H9 (cell line): ENCODE results near the gene IL1RAPL2. TPM values are rescaled to one million over a fixed set of nuclear protein-coding genes. Genes with fewer than 3 reads are reported as not detected.

Experiments
- DNase-seq: peaks from one replicate; pipeline ENCODE4 v3.0.0-alpha.2; 2017
- H2AFZ ChIP-seq: one replicate; pipeline ENCODE4 v1.6.1; 2013; ENCODE audit warnings: mild to moderate bottlenecking, low read length, control low read depth, moderate library complexity
- H2AK5ac ChIP-seq: 2 replicates; pipeline ENCODE4 v1.6.1; 2013; ENCODE audit warnings: low read length, control low read depth, mixed read lengths; ENCODE audit not compliant: insufficient read length
- H2BK120ac ChIP-seq: one replicate; pipeline ENCODE4 v1.6.1; 2013; ENCODE audit warnings: low read depth, mild to moderate bottlenecking, low read length, control low read depth, inconsistent platforms; ENCODE audit not compliant: poor library complexity, severe bottlenecking
- H2BK12ac ChIP-seq: 2 replicates; pipeline ENCODE4 v1.6.1; 2013; ENCODE audit warnings: low read length, control low read depth, mixed read lengths, low read depth; ENCODE audit not compliant: insufficient read length
- H2BK15ac ChIP-seq: 2 replicates; pipeline ENCODE4 v1.6.1; 2013; ENCODE audit warnings: low read depth, low read length, control low read depth
- H2BK20ac ChIP-seq: one replicate; pipeline ENCODE4 v1.6.1; 2013; ENCODE audit warnings: low read depth, mild to moderate bottlenecking, low read length, control low read depth, inconsistent platforms; ENCODE audit not compliant: poor library complexity, severe bottlenecking
- H2BK5ac ChIP-seq: 2 replicates; pipeline ENCODE4 v1.6.1; 2013; ENCODE audit warnings: low read length, control low read depth, mixed read lengths; ENCODE audit not compliant: insufficient read length
- H3K14ac ChIP-seq: 2 replicates; pipeline ENCODE4 v1.6.1; 2013; ENCODE audit warnings: low read length, control low read depth; ENCODE audit not compliant: insufficient read depth
- H3K18ac ChIP-seq: 2 replicates; pipeline ENCODE4 v1.6.1; 2013; ENCODE audit warnings: low read depth, mild to moderate bottlenecking, mixed read lengths, low read length, control low read depth; ENCODE audit not compliant: insufficient read length
- H3K23ac ChIP-seq: 2 replicates; pipeline ENCODE4 v1.6.1; 2013; ENCODE audit warnings: low read length, control low read depth, mixed read lengths, low read depth; ENCODE audit not compliant: insufficient read length
- H3K23me2 ChIP-seq: 2 replicates; pipeline ENCODE4 v1.6.1; 2013; ENCODE audit warnings: low read depth, mild to moderate bottlenecking, mixed read lengths, low read length, control low read depth; ENCODE audit not compliant: insufficient read length, poor library complexity, severe bottlenecking
- H3K27ac ChIP-seq: 2 replicates; pipeline ENCODE4 v1.5.1; 2013; ENCODE audit warnings: low read length, control low read depth, mixed read lengths, low read depth; ENCODE audit not compliant: insufficient read length
- H3K27me3 ChIP-seq: 2 replicates; pipeline ENCODE4 v1.6.1; 2013; ENCODE audit warnings: low read length, control low read depth, inconsistent platforms; ENCODE audit not compliant: insufficient read depth
- H3K4ac ChIP-seq: 2 replicates; pipeline ENCODE4 v1.6.1; 2013; ENCODE audit warnings: low read depth, mild to moderate bottlenecking, control low read depth, inconsistent platforms, low read length, moderate library complexity
- H3K4me1 ChIP-seq: 2 replicates; pipeline ENCODE4 v1.6.1; 2013; ENCODE audit warnings: low read length, control low read depth, inconsistent platforms; ENCODE audit not compliant: insufficient read depth
- H3K4me2 ChIP-seq: 2 replicates; pipeline ENCODE4 v1.6.1; 2013; ENCODE audit warnings: low read length, control low read depth, mixed read lengths; ENCODE audit not compliant: insufficient read length, insufficient read depth
- H3K56ac ChIP-seq: 2 replicates; pipeline ENCODE4 v1.6.1; 2013; ENCODE audit warnings: low read depth, mild to moderate bottlenecking, mixed read lengths, low read length, control low read depth; ENCODE audit not compliant: insufficient read length
- H3K79me1 ChIP-seq: 2 replicates; pipeline ENCODE4 v1.6.1; 2013; ENCODE audit warnings: low read depth, mild to moderate bottlenecking, moderate library complexity, low read length, control low read depth, inconsistent platforms; ENCODE audit not compliant: insufficient read depth, poor library complexity, severe bottlenecking
- H3K79me2 ChIP-seq: 2 replicates; pipeline ENCODE4 v1.6.1; 2013; ENCODE audit warnings: low read length, control low read depth, inconsistent platforms; ENCODE audit not compliant: insufficient read depth
- H3K9ac ChIP-seq: 2 replicates; pipeline ENCODE4 v1.6.1; 2013; ENCODE audit warnings: low read length, control low read depth, mixed read lengths; ENCODE audit not compliant: insufficient read length; ENCODE audit errors: extremely low read depth
- H3K9me3 ChIP-seq: one replicate; pipeline ENCODE4 v1.6.1; 2013; ENCODE audit warnings: low read depth, low read length, inconsistent platforms; ENCODE audit not compliant: control insufficient read depth
- H3T11ph ChIP-seq: one replicate; pipeline ENCODE4 v1.6.1; 2013; ENCODE audit warnings: mild to moderate bottlenecking, low read length, control low read depth, inconsistent platforms
- H4K20me1 ChIP-seq: one replicate; pipeline ENCODE4 v1.6.1; 2013; ENCODE audit not compliant: control insufficient read depth, insufficient read length, insufficient read depth
- H4K5ac ChIP-seq: 2 replicates; pipeline ENCODE4 v1.6.1; 2013; ENCODE audit warnings: low read depth, mild to moderate bottlenecking, mixed read lengths, low read length, control low read depth; ENCODE audit not compliant: insufficient read length
- H4K8ac ChIP-seq: replicated peaks from 2 replicates; pipeline ENCODE4 v1.6.1; 2013; ENCODE audit warnings: low read length, control low read depth, mixed read lengths, low read depth; ENCODE audit not compliant: insufficient read length
- H4K91ac ChIP-seq: 2 replicates; pipeline ENCODE4 v1.6.1; 2013; ENCODE audit warnings: low read depth, mild to moderate bottlenecking, moderate library complexity, mixed read lengths, low read length, control low read depth; ENCODE audit not compliant: insufficient read length
- H3K27ac Mint-ChIP-seq, 3 experiments: 2 replicates in 2 of 3; 3 replicates in 1 of 3; pipeline ENCODE4 v1.8.0; 2020 to 2021; ENCODE audit warnings: mixed read lengths in 3 of 3, mild to moderate bottlenecking in 1 of 3, moderate library complexity in 1 of 3
- H3K27me3 Mint-ChIP-seq: 2 replicates; pipeline ENCODE4 v1.8.0; 2021; ENCODE audit warnings: low read depth, mild to moderate bottlenecking, moderate library complexity, mixed read lengths
- H3K36me3 Mint-ChIP-seq, 3 experiments: 2 replicates in 2 of 3; 3 replicates in 1 of 3; pipeline ENCODE4 v1.8.0; 2020 to 2021; ENCODE audit warnings: low read depth in 3 of 3, mixed read lengths in 3 of 3; ENCODE audit not compliant: insufficient read depth in 1 of 3
- H3K4me1 Mint-ChIP-seq, 2 experiments: 2 replicates each; pipeline ENCODE4 v1.8.0; 2020; ENCODE audit warnings: mixed read lengths in 2 of 2
- H3K4me3 Mint-ChIP-seq, 2 experiments: 2 replicates in 1 of 2; 3 replicates in 1 of 2; pipeline ENCODE4 v1.8.0; 2020 to 2021; ENCODE audit warnings: mild to moderate bottlenecking in 2 of 2, mixed read lengths in 2 of 2, moderate library complexity in 1 of 2
- H3K9me3 Mint-ChIP-seq, 2 experiments: 2 replicates in 1 of 2; 3 replicates in 1 of 2; pipeline ENCODE4 v1.8.0; 2020; ENCODE audit warnings: mild to moderate bottlenecking in 2 of 2, mixed read lengths in 2 of 2, moderate library complexity in 1 of 2
- CTCF ChIP-seq: fragments of 200-600 bp; sonication (generic); conservative IDR thresholded peaks from 3 replicates; pipeline ENCODE4 v1.8.0; 2021; ENCODE audit warnings: antibody characterized with exemption, mild to moderate bottlenecking
- WGBS: extraction: QIAGEN DNeasy Blood & Tissue Kit; methylation state at CpG from one replicate; pipeline ENCODE4 v1.1.7; 2013; ENCODE audit warnings: missing lambda C conversion rate, low lambda C conversion rate, mixed read lengths; ENCODE audit not compliant: insufficient read length; ENCODE audit errors: extremely low coverage; 5-methylcytosine and 5-hydroxymethylcytosine counted together
- total RNA-seq: library from RNA; stranded (reverse); gene quantifications from 2 replicates; pipeline ENCODE4 v1.2.1, GENCODE V29; 2021

The IL1RAPL2 gene
- total RNA-seq, 1 experiment from 2014 or later: not detected

GRCh38 chrX:105052926-105053325 lies 486.9 kb downstream of the IL1RAPL2 start:
- Mint-ChIP-seq H3K4me1 (peaks cover 10 to 11% of the 10 kb centered on the region in 2 experiments), H3K36me3 (peaks cover 7 to 9% (median 8%) of the 10 kb centered on the region in 3 experiments), H3K9me3 (peaks cover 6 to 45% of the 10 kb centered on the region in 2 experiments), H3K27me3 (no peaks in the 10 kb centered on the region), H3K4me3 (no peak overlapping the region), H3K27ac (no peak overlapping the region)
- Histone ChIP-seq H3K14ac (no peak overlapping the region), H2AFZ (no peak overlapping the region), H3K4ac (no peak overlapping the region), H4K5ac (no peak overlapping the region), H3T11ph (no peak overlapping the region), H2BK20ac (no peak overlapping the region), H2BK12ac (no peak overlapping the region), H4K20me1 (no peaks in the 10 kb centered on the region), H3K23me2 (no peaks in the 10 kb centered on the region), H3K4me2 (no peak overlapping the region), H4K91ac (no peak overlapping the region), H3K79me2 (no peaks in the 10 kb centered on the region), H2AK5ac (no peak overlapping the region), H3K27me3 (no peaks in the 10 kb centered on the region), H3K27ac (no peak overlapping the region), H3K79me1 (no peaks in the 10 kb centered on the region), H3K18ac (no peak overlapping the region), H3K9ac (no peak overlapping the region), H2BK120ac (no peak overlapping the region), H2BK5ac (no peak overlapping the region), H2BK15ac (no peak overlapping the region), H3K9me3 (no peaks in the 10 kb centered on the region), H3K23ac (no peak overlapping the region), H3K4me1 (no peaks in the 10 kb centered on the region), H3K56ac (no peak overlapping the region), H4K8ac (no peak overlapping the region)
- DNase-seq: no peak
- no CpG with 5 or more reads among the region's 2 CpGs for WGBS
- TF ChIP-seq CTCF: no peak
